ENCODE measurements around the gene ZWILCH. TPM values are rescaled to one million over a fixed set of nuclear protein-coding genes. Genes with fewer than 3 reads are reported as not detected.
A peak's percentile ranks its signal among the peaks of the same experiment; 100 is the strongest.
"Not testable (repeated sequence)": the region's sequence is repeated elsewhere in the genome, so short reads cannot be mapped to it uniquely, and the experiment has no call there.

The ZWILCH gene
- total RNA-seq (10 to 100 TPM in 1 of 7 donors, 1 to 10 TPM in 6; 5.6 to 12.8 (median 9.0) TPM), polyA plus RNA-seq (1 to 10 TPM; 3.6 to 5.0 (median 4.2) TPM)
- long read RNA-seq, donor 1, partial matches to known transcripts, result 0 of 2 reads
- long read RNA-seq, donor 1, other reads (novel, unspliced or antisense), result 0 of 2 reads
- long read RNA-seq, donor 2, partial matches to known transcripts, result 14 of 17 reads
- long read RNA-seq, donor 2, other reads (novel, unspliced or antisense), result 0 of 17 reads

GRCh38 chr15:66504563-66505429 is at the start of gene ZWILCH, which contains the start of gene RPL4:
TSS of gene ZWILCH (plus strand) at chr15:66505326. CDS start at chr15:66505339, 13 bp downstream.
TSS of gene RPL4 (minus strand) at chr15:66504855. CDS start at chr15:66504790, 65 bp downstream.
- intact Hi-C loops (cut with DNase I; ENCODE audit: low total_unique reads), result loop anchor here (5.0 kb wide), 1 partner anchor 117 kb away; the partner anchor contains the start of gene MAP2K1
- TF ChIP-seq POLR2A (IDR thresholded peaks at IDR 0.05) (peak; percentile 77 to 94 (median 90)), CTCF (IDR thresholded peaks at IDR 0.05 in 8 of 11, conservative IDR thresholded peaks at IDR 0.05 in 3 of 11) (peak in 6 of 11 experiments; percentile 9 to 36 (median 22)), POLR2AphosphoS5 (IDR thresholded peaks at IDR 0.05) (peak; percentile 92 to 99 (median 94))
- Histone ChIP-seq H3K4me1 (peaks cover 19 to 59% (median 40%) of the 10 kb centered on the region in 6 donors), H3K9me3 (no peaks in the 10 kb centered on the region), H3K27me3 (replicated peaks in 1 of 7) (no peaks in the 10 kb centered on the region), H3K4me3 (peak within 1 kb of the TSS; percentile 79 to 99 (median 94)), H3K36me3 (peaks cover 0 to 43% (median 33%) of the 10 kb centered on the region in 6 donors), H3K27ac (peak within 1 kb of the TSS; percentile 87 to 97 (median 95))
- 0% methylated on average over 34 to 46 of the region's 46 CpGs for WGBS, 5 donors
- DNase-seq, result peak; percentile 94

GRCh38 chr15:66456211-66456610 is 48.9 kb upstream of the ZWILCH start:
- WGBS, 5 donors, result 79 to 93% (median 84%) methylated on average over 3 of the region's 3 CpGs
- TF ChIP-seq POLR2A (IDR thresholded peaks at IDR 0.05), result no peak
- no peak for TF ChIP-seq CTCF (IDR thresholded peaks at IDR 0.05 in 8 of 11, conservative IDR thresholded peaks at IDR 0.05 in 3 of 11)
- TF ChIP-seq POLR2AphosphoS5 (IDR thresholded peaks at IDR 0.05), result no peak

GRCh38 chr15:66459818-66460615 is 45.1 kb upstream of the ZWILCH start:
- DNase-seq, result no peak
- no peak for TF ChIP-seq POLR2A (IDR thresholded peaks at IDR 0.05)
- TF ChIP-seq CTCF (IDR thresholded peaks at IDR 0.05 in 8 of 11, conservative IDR thresholded peaks at IDR 0.05 in 3 of 11), result no peak
- no peak for TF ChIP-seq POLR2AphosphoS5 (IDR thresholded peaks at IDR 0.05)
- Histone ChIP-seq H3K4me1 (no peaks in the 10 kb centered on the region), H3K27ac (no peak overlapping the region), H3K27me3 (replicated peaks in 1 of 7) (no peaks in the 10 kb centered on the region), H3K36me3 (peaks cover 0 to 51% (median 0%) of the 10 kb centered on the region in 6 donors), H3K4me3 (no peak overlapping the region), H3K9me3 (no peaks in the 10 kb centered on the region)
- intact Hi-C loops (cut with DNase I; ENCODE audit: low total_unique reads), result no loop called here
- 72 to 96% (median 82%) methylated on average over 3 of the region's 3 CpGs for WGBS, 5 donors

More at GRCh38 chr15:66456211-66456610, 48.9 kb upstream of the ZWILCH start:
- no peaks in the 10 kb centered on the region for H3K4me1 ChIP-seq
- no peak overlapping the region for H3K4me3 ChIP-seq
- H3K27ac ChIP-seq, result no peak overlapping the region
- no peak for DNase-seq
- H3K9me3 ChIP-seq, result no peaks in the 10 kb centered on the region
- intact Hi-C loops (cut with DNase I; ENCODE audit: low total_unique reads), result no loop called here
- H3K36me3 ChIP-seq, result peaks cover 0 to 53% (median 0%) of the 10 kb centered on the region in 6 donors
- H3K27me3 ChIP-seq (replicated peaks in 1 of 7), result no peaks in the 10 kb centered on the region

GRCh38 chr15:66461294-66461693 is 43.8 kb upstream of the ZWILCH start:
- intact Hi-C loops (cut with DNase I; ENCODE audit: low total_unique reads); H3K9me3 ChIP-seq; DNase-seq; H3K27me3 ChIP-seq (replicated peaks in 1 of 7); H3K4me3 ChIP-seq; H3K4me1 ChIP-seq; H3K27ac ChIP-seq: not testable (repeated sequence)
- 94 to 99% (median 96%) methylated on average over 6 of the region's 6 CpGs for WGBS, 5 donors
- peaks cover 0 to 53% (median 0%) of the 10 kb centered on the region in 6 donors for H3K36me3 ChIP-seq
